Activated T-cell treated with anti-CD3 and anti-CD28 coated beads for 48 hours (primary cell): ENCODE data around the gene CYP39A1.
"Not testable (repeated sequence)": the region's sequence is repeated elsewhere in the genome, so short reads cannot be mapped to it uniquely, and the experiment has no call there.

Source experiments
- DNase-seq: peaks from one replicate; pipeline ENCODE4 v3.0.0-alpha.2; 2020; ENCODE audit warnings: low read depth

CYP39A1 gene

DNA sequence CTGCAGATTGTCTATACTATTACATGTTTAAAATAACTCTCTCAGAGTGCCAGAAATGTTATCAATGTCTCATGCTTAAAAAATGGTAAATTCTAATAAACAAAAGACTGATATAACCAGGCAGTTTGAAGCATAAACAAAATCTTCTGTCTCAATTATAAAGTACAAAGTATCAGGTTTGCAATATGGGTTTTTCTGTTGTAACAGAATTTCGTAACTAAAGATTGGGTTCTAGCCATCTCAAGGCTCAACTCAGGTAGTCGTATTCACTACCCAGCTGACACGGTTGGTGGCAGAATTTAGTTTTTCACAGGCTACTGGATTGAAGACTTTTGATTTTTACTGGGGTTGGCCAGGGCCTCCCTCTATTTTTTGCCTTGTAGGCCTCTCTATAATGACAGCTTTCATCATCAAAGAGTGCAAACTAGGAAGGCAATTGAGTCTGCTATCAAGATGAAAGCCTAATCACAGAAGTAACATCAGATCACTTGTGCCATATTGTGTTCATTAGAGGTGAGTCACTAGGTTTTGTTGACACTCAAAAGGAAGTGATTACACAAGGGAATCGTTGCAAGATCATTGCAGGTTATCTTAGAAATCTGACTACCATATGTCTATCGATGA lies 3.6 kb downstream of the CYP39A1 start:
- DNase-seq, result no peak

DNA sequence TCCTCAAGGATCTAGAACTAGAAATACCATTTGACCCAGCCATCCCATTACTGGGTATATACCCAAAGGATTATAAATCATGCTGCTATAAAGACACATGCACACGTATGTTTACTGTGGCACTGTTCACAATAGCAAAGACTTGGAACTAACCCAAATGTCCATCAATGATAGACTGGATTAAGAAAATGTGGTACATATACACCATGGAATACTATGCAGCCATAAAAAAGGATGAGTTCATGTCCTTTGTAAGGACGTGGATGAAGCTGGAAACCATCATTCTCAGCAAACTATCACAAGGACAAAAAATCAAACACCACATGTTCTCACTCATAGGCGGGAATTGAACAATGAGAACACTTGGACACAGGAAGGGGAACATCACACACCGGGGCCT lies 4.5 kb downstream of the CYP39A1 start:
- DNase-seq, result not testable (repeated sequence)

DNA sequence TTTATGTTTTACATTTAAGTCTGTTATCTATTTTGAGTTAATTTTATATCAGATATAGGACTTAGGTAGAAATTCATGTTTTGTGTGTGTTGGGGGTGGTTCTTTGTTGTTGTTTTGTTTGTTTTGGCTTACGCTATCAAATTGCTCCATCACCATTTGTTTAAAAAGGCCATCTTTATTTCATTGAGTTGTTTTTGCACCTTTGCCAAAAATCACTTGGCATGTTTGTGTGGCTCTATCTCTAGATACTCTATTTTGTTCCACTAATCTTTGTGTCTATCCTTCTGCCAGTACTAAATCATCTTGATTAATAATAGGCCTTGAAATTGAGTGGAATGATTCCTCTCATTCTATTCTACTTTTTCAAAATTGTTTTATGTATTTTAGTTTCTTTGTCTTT lies 7.4 kb downstream of the CYP39A1 start:
- no peak for DNase-seq

DNA sequence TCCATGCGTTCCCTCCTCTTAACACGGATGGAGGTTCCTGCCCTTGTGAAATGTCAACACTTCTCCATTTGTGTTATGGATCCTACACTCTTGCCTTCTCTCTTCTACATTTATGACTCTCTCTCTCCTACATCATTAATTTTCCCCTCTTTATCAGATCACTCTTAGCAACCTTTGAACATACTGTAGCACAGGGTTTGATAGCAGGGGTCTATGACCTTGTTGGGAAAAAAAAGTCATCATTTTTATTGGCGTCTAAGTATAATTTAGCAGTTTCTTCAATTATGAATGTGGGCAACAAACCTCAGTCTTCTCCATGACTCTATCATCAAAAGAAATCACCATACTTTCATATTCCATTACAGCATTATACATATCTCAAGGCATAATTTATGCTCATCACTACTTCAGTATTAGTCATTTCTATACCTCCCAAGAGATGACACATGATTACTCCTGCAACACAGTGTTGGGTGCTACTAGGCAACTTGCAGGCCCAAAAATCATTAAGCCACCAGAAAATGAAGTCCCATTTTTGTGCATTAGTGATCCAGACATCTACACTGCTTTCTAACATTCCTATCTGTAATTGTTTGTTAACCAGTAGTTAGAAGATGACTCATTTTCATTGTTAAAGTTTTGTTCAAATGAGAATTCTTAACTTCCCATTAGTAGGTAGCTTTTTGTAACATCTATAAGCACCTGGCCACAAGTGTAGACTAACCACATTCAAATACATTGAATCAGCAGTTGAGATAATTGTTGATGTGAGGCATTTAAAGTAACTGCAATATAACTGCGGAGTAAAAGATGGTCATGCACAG lies 9.5 kb downstream of the CYP39A1 start:
- no peak for DNase-seq

GRCh38 chr6:46638650-46639049 lies 14.0 kb downstream of the CYP39A1 start:
- no peak for DNase-seq

DNA sequence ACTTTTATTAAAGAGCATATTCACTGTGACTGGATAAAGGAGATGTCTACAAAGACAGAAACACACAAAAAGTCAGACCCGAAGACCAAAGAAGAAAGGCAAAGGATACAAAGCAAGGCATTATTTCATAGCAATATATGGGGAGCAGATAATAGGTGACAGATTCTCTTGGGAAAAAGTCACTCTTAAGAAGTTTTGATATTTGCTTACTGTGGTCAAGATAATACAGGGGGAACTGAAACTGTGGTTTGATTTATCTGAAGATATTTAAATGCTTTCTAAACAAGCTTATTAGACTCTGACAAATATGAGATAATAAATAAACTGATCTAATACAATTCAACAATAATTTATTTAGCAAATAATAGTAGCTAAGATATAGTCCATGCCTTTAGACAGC lies 14.7 kb downstream of the CYP39A1 start:
- no peak for DNase-seq

GRCh38 chr6:46637145-46637544 lies 15.5 kb downstream of the CYP39A1 start:
- no peak for DNase-seq

GRCh38 chr6:46635462-46635861 lies 17.2 kb downstream of the CYP39A1 start:
- DNase-seq, result no peak

DNA sequence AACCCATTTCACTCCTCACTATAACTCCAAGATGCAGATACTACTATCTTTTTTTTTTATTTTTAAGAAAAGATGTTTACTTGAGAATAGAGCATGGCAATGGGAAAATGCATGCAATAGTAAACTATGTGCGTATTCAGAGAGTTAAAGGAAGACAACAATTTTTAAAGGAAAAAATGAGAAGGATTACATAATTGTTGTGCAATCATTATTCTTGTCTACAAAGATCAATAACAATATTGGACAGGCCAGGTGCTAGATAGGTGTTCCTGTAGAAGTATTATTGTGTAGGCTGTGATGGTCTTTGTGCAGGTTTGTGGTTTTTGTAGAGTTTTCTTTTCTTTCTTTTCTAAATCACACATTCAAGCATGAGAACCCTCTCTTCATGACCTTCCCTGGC lies 20.6 kb downstream of the CYP39A1 start:
- no peak for DNase-seq

DNA sequence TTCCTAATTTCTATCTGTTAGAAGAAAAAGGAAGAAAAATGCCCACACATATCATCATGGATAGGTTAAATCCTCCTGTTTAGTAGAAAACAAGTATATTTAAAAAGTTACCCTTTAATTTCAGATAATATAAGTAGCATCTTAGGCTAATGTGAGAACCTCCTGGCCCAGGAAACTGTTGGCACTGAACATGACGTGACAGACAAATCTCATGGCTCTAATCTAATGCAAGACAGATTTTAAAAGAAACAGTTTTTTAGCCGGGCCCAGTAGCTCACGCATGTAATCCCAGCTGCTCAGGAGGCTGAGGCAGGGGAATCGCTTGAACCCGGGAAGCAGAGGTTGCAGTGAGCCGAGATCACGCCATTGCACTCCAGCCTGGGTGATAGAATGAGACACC lies 22.9 kb downstream of the CYP39A1 start:
- no peak for DNase-seq

GRCh38 chr6:46628976-46629375 lies 23.6 kb downstream of the CYP39A1 start:
- no peak for DNase-seq

DNA sequence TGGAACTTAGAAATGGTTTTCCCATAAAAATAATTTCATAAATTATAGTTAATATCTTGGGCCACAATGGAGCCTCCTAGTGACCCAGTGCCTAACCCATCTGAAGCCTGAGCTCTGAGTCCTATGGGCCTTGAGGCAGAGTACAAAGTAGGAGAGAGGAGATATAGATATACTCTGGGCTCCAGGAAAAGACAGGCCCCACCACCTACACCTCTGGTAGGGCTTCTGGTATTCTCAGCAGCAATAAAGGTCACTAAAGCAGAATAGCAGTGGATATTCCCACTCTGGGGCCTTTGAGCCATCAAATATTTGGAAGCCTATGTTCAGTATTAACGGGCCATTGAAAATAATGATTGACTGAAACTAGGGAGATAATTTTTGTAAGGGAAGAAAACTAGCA lies 24.1 kb downstream of the CYP39A1 start:
- no peak for DNase-seq

GRCh38 chr6:46626976-46627375 lies 25.6 kb downstream of the CYP39A1 start:
- DNase-seq, result no peak

DNA sequence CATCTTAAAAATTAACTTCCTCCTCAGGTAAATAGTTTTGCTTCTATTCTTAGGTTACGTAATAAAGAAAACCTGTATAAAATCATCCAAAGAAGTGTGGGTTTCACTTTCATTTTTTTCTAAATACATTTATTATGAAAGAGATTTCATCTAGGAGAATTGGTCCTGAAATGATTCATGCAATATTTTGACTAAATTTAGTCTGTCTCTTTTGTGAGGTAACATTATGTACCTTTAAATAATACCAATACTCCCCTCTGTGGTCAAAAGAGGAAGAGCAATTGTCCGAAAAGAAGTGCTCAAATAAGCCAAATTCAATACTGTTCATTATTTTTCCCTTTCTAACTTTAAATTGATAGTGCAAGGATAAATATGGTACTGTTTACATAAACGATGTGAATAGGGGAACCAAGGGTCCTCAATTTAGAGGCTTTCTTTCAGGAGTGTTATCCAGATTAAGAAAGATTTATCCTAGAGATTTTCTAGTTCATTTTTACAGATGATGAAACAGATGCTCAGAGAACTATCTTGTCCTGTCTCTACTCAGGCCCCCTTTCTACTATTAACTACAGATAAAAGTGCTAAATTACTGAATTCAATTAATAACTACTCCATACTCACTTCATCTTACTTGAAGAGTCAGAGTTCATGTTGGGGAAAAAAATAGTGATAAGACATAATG lies 26.2 kb downstream of the CYP39A1 start:
- DNase-seq, result no peak

GRCh38 chr6:46618726-46619125 lies 33.9 kb downstream of the CYP39A1 start:
- DNase-seq, result no peak

DNA sequence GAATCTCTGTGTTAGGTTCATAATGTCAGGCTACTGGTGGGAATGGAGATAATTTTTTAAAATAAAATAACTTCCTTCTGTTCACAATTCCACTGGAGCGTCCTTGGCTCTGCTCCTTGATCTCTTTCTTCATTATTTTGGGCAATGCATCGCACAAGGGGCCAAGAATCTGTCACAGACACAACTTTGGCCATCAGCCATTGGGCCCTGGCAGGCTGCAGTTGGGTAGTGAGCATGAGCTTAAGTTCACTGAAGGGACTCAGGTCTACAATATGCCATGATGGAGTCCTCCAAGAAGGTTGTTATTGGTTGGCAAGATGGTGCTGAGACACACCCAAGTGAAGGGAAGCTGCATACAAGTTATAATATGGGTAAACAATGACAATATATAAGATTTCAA lies 40.0 kb downstream of the CYP39A1 start:
- DNase-seq, result no peak

DNA sequence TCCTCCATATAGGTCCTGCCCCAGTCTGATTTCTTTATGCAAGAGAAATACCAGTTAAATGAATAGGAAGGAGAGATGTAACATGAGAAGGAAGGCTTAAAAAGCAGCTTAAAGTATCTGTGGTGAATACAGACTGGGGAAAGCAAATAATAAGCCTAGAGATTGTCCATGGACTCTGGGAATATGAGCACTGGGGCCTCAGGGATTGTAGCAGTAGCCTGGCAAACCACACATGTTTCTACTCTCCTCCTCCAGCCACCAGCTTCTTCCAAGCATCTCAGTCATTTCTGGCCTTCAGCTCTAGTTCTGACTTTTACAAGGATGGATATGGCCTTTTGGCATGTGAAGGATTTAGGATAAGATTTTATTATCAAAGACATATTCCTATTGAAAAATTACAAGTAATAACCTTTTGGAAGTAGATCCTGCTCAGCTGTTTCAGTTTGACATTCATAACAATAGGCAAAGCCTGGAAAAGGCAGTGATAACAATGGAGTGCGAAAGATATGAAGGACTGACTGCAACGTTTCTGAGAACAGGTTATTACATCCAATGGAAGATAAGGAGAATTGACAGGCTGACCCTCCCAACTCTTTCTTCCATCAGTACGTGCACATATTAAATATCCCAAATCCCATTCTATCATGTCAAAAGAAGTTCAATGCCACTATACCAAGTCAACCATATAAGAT lies 41.6 kb downstream of the CYP39A1 start:
- DNase-seq, result no peak

DNA sequence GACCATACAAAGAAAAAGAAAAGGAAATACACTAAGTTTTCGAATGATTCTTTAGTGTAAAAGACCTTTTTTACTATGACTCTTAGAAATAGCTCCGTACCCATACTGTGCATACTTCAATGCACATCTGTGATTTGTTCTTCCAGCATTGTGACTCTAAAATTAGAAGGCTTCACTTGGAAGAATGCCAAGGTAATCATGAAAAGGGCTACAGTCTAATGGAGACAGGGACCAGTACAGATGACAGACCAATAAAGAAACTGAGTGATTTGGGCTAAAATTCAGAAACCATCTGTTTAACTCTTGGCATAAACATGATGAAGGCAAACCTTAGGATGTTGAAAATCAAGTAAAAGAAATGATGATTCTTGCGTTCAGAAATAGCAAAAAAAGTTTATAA lies 46.3 kb downstream of the CYP39A1 start:
- DNase-seq, result no peak

GRCh38 chr6:46605091-46605797 lies 47.4 kb downstream of the CYP39A1 start:
- DNase-seq, result no peak

GRCh38 chr6:46598215-46598614 lies 54.4 kb downstream of the CYP39A1 start:
- no peak for DNase-seq

DNA sequence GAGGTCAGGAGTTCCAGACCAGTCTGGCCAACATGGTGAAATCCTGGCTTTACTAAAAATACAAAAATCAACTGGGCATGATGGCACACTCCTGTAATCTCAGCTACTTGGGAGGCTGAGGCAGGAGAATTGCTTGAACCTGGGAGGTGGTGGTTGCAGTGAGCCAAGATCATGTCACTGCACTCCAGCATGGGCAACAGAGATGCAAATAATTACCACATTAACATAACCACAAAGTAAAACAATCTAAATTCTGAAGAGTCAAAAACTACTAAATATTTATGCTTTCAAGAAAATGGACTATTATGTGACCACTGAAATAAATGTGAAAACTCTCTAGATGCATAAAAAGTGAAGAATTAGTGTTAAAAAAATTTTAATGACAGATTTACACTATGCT lies 59.9 kb downstream of the CYP39A1 start:
- DNase-seq, result no peak

GRCh38 chr6:46592046-46592445 lies 60.6 kb downstream of the CYP39A1 start:
- no peak for DNase-seq
